ENCODE data around the gene TOP3A.

DNA sequence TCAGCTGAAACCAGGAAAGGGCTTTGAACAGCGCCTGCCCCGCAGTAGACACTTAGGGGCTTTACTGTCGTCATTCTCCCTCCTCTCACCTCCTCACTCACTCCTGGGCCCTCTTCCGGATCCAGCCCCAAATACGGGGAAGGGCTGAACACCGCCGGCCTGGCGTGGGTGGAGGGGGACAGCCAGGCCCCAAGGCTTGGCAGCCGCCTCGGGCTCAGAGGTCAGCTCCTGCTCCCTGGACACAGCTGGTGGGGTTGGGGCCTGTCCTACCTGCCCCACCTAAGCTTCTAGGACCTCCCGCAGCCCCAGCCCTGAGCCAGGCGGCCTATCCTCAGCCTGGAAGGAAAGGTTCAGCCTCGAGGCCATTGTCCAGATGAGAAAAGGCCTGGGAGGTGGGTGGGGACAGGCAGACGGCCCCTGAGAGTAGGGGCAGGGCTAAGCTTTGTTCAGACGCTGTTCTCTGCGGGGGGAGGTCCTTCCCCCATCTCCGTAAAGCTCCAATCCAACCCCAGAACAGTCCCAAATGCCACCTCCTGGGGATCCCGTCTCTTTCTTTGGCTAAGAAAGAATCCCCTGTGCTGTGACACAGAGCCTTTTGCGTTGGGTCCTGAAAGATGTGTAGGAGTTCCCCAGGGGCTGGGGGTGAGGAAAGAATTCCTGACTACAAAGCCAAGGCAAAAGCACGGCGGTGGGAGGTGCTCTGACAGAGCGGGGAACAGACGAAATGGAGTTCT, 90.2 kb downstream of the TOP3A start:
- TF ChIP-seq, protein P1, sequence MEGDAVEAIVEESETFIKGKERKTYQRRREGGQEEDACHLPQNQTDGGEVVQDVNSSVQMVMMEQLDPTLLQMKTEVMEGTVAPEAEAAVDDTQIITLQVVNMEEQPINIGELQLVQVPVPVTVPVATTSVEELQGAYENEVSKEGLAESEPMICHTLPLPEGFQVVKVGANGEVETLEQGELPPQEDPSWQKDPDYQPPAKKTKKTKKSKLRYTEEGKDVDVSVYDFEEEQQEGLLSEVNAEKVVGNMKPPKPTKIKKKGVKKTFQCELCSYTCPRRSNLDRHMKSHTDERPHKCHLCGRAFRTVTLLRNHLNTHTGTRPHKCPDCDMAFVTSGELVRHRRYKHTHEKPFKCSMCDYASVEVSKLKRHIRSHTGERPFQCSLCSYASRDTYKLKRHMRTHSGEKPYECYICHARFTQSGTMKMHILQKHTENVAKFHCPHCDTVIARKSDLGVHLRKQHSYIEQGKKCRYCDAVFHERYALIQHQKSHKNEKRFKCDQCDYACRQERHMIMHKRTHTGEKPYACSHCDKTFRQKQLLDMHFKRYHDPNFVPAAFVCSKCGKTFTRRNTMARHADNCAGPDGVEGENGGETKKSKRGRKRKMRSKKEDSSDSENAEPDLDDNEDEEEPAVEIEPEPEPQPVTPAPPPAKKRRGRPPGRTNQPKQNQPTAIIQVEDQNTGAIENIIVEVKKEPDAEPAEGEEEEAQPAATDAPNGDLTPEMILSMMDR (IDR thresholded peaks at IDR 0.05; ENCODE audit: low read depth, low read length) = no peak
- no peak for TF ChIP-seq POLR2A (IDR thresholded peaks at IDR 0.05; ENCODE audit: extremely low read depth, insufficient read length)
- TF ChIP-seq, protein P2, sequence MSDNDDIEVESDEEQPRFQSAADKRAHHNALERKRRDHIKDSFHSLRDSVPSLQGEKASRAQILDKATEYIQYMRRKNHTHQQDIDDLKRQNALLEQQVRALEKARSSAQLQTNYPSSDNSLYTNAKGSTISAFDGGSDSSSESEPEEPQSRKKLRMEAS (IDR thresholded peaks at IDR 0.05; ENCODE audit: low read depth, low read length) = no peak

All from NB4 (cell line).